Dendritic cell treated with granulocyte-macrophage colony-stimulating factor and Interleukin-4, amounts not matched to agents 40 ng/mL and 50 ng/mL, for 4 days (primary cell): ENCODE results near the gene STK32C.

Experiments used
- H3K27ac Mint-ChIP-seq: one replicate; pipeline ENCODE4 v1.8.0; 2022; ENCODE audit warnings: mild to moderate bottlenecking, mixed read lengths
- H3K27me3 Mint-ChIP-seq: one replicate; pipeline ENCODE4 v1.8.0; 2022; ENCODE audit warnings: mild to moderate bottlenecking, mixed read lengths
- H3K36me3 Mint-ChIP-seq: one replicate; pipeline ENCODE4 v1.8.0; 2022; ENCODE audit warnings: low read depth, mixed read lengths
- H3K4me1 Mint-ChIP-seq: one replicate; pipeline ENCODE4 v1.8.0; 2022; ENCODE audit warnings: low read depth, mixed read lengths
- H3K4me3 Mint-ChIP-seq: one replicate; pipeline ENCODE4 v1.8.0; 2022; ENCODE audit warnings: mild to moderate bottlenecking, moderate library complexity, mixed read lengths
- H3K9me3 Mint-ChIP-seq: one replicate; pipeline ENCODE4 v1.8.0; 2022; ENCODE audit warnings: mixed read lengths
- intact Hi-C: fragments of 100-400 bp; cut with micrococcal nuclease; formaldehyde crosslinking; loops from one replicate; pipeline ENCODE4 v1.15.0; 2022

STK32C gene

DNA sequence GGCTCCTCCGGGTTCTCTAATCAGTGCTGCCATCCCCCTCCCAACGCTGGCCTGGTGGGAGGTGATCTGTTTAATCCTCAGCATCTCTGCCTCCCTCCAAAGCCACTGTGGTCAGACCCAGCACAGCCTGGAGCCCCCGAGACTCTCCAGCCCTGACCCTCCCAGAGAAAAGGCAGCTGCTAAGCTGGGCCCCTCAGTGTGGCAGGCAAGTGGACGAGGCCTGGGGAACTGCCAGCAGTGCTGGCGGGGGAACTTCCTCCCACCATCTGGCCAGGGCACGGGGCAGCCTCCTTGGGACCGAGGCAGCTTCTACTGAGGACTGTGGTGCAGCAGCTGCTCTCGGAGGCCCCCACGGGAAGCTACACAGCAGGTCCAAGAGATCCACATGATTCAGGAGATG lies 69.9 kb downstream of the STK32C start:
- Mint-ChIP-seq H3K27ac (no peak overlapping the region), H3K4me1 (no peaks in the 10 kb centered on the region), H3K9me3 (no peaks in the 10 kb centered on the region), H3K4me3 (no peak overlapping the region), H3K36me3 (peaks cover 48% of the 10 kb centered on the region), H3K27me3 (peaks cover 8% of the 10 kb centered on the region)
- intact Hi-C loops = no loop called here

DNA sequence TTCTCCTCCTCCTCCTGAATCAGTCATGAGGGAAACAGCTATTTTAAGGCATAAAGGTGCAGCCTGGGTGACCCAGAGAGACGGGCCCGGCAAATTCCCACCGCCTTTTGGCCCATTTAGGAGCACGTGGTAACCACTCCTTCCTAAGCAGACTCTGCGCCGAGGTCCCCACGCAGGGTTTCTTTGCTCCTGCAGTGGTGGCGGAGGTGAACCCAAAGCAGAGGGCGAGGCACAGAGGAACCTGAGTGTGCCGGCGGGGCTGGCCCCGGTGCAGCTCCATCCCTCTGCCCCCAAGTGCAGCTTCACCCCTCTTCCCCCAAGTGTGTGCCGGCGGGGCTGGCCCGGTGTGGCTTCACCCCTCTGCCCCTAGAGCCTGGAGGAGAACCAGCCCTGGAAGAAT lies 70.4 kb downstream of the STK32C start:
- Mint-ChIP-seq H3K27ac (no peak overlapping the region), H3K36me3 (peaks cover 45% of the 10 kb centered on the region), H3K4me3 (no peak overlapping the region), H3K27me3 (peaks cover 8% of the 10 kb centered on the region), H3K4me1 (no peaks in the 10 kb centered on the region), H3K9me3 (no peaks in the 10 kb centered on the region)
- intact Hi-C loops = no loop called here

DNA sequence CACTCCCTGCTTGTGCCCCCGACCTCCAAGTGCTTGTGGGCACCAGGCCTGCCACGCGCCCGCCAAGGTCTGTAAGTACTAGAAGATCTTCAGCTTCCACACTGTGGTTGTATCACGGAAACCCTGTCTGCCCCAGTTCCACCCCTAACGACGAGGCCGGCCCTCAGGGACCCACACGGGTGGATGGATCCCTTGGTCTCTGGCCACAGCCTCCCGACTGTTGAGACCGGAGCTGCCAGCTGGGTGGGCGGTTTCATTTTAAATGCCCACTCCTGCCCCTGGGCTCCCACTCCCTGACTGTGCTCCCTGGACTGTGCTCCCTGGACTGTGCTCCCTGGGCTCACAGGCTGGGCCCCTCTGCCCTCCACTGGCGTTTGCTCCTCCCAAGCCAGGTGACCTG lies 70.9 kb downstream of the STK32C start:
- Mint-ChIP-seq H3K4me1 (no peaks in the 10 kb centered on the region), H3K27me3 (peaks cover 8% of the 10 kb centered on the region), H3K4me3 (no peak overlapping the region), H3K9me3 (no peaks in the 10 kb centered on the region), H3K27ac (no peak overlapping the region), H3K36me3 (peaks cover 40% of the 10 kb centered on the region)
- intact Hi-C loops = no loop called here

DNA sequence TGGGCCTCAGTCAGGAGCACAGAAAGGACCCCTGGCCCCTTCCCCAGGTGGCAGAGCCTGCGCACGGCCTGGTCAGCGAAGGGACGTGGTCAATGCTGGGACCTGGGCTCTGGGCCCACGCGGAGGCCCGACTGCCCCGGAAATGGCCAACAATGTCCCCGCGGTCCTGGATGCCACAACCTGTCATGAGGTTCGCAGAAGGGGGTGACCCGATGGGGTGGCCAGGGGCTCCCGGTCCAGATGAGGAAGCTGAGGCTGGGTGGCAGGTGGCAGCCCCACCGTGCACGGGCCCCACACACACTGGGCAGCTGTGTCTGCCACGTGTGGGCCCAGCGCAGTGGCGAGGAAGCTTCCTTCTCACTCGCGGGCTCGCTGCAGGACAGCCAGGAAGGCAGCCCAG lies 71.6 kb downstream of the STK32C start:
- intact Hi-C loops = no loop called here
- H3K36me3 Mint-ChIP-seq = peaks cover 32% of the 10 kb centered on the region

DNA sequence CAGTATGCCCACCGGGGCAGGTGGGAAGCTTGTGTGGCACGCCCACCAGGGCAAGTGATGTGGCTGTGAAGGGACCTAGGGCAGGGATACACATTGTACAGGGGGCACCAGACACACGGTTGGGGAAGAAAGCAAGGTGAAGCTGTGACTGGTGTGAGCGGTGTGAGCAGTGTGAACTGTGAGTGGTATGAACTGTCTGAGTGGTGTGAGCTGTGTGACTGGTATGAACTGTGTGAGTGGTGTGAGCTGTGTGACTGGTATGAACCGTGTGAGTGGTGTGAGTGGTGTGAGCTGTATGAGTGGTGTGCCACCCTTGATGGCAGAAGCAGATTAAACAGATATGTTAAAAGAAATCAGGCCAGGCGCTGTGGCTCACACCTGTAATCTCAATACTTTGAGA lies 72.9 kb downstream of the STK32C start:
- Mint-ChIP-seq H3K4me1 (no peaks in the 10 kb centered on the region), H3K27me3 (peaks cover 8% of the 10 kb centered on the region), H3K27ac (no peak overlapping the region), H3K36me3 (peaks cover 19% of the 10 kb centered on the region), H3K4me3 (no peak overlapping the region), H3K9me3 (no peaks in the 10 kb centered on the region)
- intact Hi-C loops = loop anchor here (5.0 kb wide), 1 partner anchor 72 kb away; the partner anchor contains the start of gene STK32C

More for the DNA sequence above, 71.6 kb downstream of the STK32C start:
- Mint-ChIP-seq H3K27me3 (peaks cover 8% of the 10 kb centered on the region), H3K4me3 (no peak overlapping the region), H3K4me1 (no peaks in the 10 kb centered on the region), H3K27ac (no peak overlapping the region), H3K9me3 (no peaks in the 10 kb centered on the region)

DNA sequence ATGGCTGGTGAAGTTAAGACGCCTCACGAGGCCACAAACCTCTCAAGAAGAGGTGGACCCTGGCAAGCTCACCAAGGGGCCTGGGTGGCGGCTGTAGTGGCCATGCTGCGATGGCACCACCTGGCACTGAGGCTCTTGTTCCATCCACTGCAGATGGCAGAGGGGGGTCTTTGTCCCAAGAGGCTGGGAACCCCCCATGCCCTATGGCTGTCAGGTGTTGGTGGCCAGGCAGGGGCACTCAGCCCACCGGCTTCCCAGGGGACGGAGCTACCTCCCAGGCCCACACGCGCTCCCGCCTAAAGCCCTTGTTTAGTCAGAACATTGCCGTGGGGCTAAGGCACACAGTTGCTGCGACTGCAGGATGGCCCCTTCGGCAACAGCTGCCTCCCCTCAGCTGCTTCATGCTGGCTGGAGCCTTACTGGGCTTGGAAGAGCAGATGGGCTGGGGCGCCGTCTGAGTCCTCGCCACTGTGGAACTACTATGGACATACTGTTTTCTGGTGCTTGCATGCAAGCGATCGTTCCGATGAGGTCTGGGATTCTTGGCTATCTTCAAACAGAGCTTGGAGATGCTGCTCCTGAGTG lies 74.2 kb downstream of the STK32C start:
- H3K4me3 Mint-ChIP-seq = no peak overlapping the region
- H3K4me1 Mint-ChIP-seq = no peaks in the 10 kb centered on the region
- peaks cover 5% of the 10 kb centered on the region for H3K27me3 Mint-ChIP-seq
- no peak overlapping the region for H3K27ac Mint-ChIP-seq
- H3K9me3 Mint-ChIP-seq = no peaks in the 10 kb centered on the region
- H3K36me3 Mint-ChIP-seq = peaks cover 18% of the 10 kb centered on the region
- intact Hi-C loops = loop anchor here (2.0 to 5.0 kb wide), 2 partner anchors 74 to 97 kb away; partner anchors contain the start of gene STK32C

DNA sequence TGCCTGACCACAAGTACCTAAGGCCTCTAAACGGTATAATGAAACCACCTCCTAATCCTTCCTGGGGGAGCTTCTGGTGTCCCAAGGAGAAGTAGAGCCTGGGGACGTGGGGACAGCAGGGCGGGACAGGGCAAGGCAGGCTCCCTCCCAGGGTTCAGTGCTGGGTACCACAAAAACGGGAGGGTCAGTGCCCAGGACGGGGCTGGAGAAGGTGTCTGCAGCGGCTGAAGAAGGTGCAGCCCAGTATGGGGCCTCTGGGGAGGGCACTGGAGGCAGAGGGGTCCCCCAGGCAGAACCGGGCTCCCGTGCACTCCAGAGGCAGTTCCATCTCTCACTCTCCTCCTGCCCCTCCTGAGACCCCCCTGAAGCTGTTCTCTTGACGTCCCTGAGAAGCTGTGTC lies 74.8 kb downstream of the STK32C start:
- no peaks in the 10 kb centered on the region for H3K4me1 Mint-ChIP-seq
- H3K9me3 Mint-ChIP-seq = no peaks in the 10 kb centered on the region
- H3K27me3 Mint-ChIP-seq = no peaks in the 10 kb centered on the region
- intact Hi-C loops = loop anchor here (2.0 to 5.0 kb wide), 2 partner anchors 74 to 98 kb away; partner anchors contain the start of gene STK32C
- no peak overlapping the region for H3K27ac Mint-ChIP-seq
- H3K4me3 Mint-ChIP-seq = no peak overlapping the region
- H3K36me3 Mint-ChIP-seq = peaks cover 16% of the 10 kb centered on the region

DNA sequence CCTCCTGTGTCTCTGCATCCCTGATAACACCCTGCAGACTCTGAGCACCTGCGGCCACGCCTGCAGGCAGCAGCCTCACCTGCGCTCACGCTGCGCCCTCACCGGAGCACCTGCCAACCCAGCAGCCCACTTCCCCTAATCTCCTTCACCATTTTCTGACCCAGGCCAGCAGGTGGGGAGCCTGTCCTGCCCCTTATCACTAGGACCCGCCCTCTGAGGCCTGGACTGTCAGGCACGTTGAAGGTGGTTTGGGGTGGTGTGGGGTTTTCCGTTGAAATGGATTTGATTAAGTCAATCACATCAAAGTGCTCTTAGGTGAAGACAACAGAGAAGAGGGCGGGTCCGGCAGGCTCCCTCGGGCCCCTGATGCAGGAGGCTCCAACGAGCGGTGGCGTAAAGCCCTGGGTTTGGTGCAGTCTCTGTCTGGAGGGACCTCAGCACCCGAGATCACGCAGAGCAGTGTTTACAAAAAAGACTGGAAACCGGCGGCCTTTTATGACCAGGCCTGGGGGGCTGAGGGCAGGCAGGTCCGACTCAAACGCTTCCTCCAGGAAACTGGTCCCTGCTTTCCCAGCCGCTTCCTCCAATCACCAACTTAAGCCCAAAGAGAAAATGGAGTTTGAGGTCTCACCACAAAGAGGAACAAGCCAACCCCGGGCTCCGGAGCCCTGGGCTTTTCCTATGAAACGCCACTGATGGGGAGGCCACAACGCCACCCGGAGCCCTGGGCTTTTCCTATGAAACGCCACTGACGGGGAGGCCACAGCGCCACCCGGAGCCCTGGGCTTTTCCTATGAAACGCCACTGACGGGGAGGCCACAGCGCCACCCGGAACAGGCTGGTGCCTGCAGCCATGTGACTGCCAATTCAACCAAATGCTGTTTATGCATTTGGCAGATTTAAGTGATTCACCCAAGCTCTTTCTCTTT lies 75.5 kb downstream of the STK32C start:
- H3K4me1 Mint-ChIP-seq = no peaks in the 10 kb centered on the region
- H3K4me3 Mint-ChIP-seq = peak overlapping the region; percentile 11
- no peaks in the 10 kb centered on the region for H3K27me3 Mint-ChIP-seq
- intact Hi-C loops = loop anchor here (2.0 to 5.0 kb wide), 2 partner anchors 75 to 99 kb away; partner anchors contain the start of gene STK32C
- no peak overlapping the region for H3K27ac Mint-ChIP-seq
- H3K9me3 Mint-ChIP-seq = no peaks in the 10 kb centered on the region
- H3K36me3 Mint-ChIP-seq = peaks cover 23% of the 10 kb centered on the region

DNA sequence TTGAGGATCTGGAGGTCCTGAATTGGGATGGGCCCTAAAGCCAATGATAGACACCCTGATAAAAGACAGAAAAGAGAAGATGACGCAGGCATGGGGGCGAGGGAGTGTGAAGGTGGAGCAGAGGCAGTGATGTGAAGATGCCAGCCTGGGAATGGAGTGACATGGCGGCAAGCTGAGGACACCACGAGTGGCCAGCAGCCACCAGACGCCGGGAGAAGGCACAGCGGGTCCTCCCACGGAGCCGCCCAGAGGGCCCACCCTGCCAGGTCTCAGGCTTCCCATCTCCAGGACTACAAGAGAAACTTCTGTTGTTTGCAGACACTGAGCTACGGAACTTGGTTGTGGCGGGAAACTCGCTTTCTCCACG lies 76.1 kb downstream of the STK32C start:
- Mint-ChIP-seq H3K4me1 (no peaks in the 10 kb centered on the region), H3K27me3 (no peaks in the 10 kb centered on the region), H3K9me3 (no peaks in the 10 kb centered on the region), H3K4me3 (no peak overlapping the region), H3K36me3 (peaks cover 29% of the 10 kb centered on the region), H3K27ac (no peak overlapping the region)
- intact Hi-C loops = loop anchor here (2.0 to 5.0 kb wide), 2 partner anchors 76 to 99 kb away; partner anchors contain the start of gene STK32C

DNA sequence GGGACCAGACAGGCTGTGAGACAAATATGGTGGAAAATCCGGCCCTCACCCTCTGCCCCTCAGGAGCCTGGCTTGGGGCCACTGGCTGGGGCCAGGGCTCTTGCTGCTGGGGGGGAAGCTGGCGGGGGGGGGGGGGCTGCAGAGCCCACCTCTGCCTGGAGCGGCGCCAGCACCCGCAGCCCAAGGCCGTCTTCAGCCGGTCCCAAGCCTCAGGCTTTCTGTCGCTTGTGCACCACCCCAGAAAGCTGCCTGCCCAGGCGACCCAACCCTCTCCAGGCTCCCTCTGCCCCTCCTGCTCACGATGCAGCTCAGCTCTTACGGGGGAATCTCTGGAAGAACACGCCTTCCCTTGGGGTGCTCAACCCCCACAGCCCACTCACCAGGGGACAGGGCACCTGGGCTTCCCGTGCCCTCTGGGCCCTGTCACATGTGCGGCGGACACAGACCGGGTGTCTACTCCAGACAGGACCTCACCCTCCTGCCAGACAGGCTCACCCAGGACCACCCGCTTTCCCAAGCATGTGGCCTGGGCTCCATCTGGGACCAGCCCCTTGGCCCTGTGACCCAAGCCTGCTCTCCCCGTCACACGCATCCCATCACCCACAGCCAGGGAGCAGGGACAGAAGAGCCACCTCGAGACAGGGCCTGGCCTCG lies 77.1 kb downstream of the STK32C start:
- H3K9me3 Mint-ChIP-seq = no peaks in the 10 kb centered on the region
- no peaks in the 10 kb centered on the region for H3K4me1 Mint-ChIP-seq
- no peak overlapping the region for H3K27ac Mint-ChIP-seq
- no peaks in the 10 kb centered on the region for H3K27me3 Mint-ChIP-seq
- peak overlapping the region; percentile 56 for H3K4me3 Mint-ChIP-seq
- intact Hi-C loops = loop anchor here (5.0 kb wide), 1 partner anchor 77 kb away; the partner anchor contains the start of gene STK32C
- H3K36me3 Mint-ChIP-seq = peaks cover 32% of the 10 kb centered on the region

DNA sequence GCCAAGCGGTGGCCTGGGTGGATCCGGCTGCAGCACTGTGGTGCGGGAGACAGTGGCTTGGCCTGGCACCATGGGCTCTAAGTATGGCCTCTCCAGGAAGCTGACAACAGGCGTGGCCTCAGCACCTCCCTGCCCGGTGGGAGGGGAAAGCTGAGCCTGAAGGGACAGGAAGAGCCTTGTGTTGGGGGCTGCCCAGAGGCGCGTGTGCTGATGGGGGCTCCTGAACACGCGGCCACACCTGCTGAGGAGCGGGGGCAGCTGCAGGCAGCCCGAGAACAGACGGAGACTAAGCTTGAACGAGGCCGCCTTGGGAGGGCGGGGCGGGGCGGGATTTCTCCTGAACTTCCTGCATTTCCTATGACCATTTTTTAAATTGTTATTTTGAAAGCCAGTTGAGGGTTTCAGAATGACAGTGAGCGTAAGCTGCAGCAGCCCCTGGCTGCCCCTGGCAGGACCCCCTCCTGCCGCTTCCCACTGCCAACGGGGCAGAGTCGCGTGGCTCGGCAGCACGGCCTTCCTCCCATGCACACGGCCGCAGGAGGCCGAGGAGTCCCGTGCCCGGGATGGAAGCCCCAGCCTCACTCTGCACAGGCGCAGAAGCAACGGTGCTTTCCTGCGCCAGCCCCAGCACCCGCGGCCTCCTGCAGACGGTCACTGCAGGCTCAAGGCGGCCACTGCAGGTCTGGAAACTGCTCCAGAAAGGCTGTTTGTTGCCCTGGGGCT lies 77.8 kb downstream of the STK32C start:
- no peaks in the 10 kb centered on the region for H3K9me3 Mint-ChIP-seq
- H3K27me3 Mint-ChIP-seq = no peaks in the 10 kb centered on the region
- no peaks in the 10 kb centered on the region for H3K4me1 Mint-ChIP-seq
- H3K36me3 Mint-ChIP-seq = peaks cover 39% of the 10 kb centered on the region
- peak overlapping the region; percentile 60 for H3K4me3 Mint-ChIP-seq
- H3K27ac Mint-ChIP-seq = no peak overlapping the region
- intact Hi-C loops = loop anchor here (5.0 to 10.0 kb wide), 2 partner anchors 77 to 405 kb away; partner anchors contain the start of gene STK32C

DNA sequence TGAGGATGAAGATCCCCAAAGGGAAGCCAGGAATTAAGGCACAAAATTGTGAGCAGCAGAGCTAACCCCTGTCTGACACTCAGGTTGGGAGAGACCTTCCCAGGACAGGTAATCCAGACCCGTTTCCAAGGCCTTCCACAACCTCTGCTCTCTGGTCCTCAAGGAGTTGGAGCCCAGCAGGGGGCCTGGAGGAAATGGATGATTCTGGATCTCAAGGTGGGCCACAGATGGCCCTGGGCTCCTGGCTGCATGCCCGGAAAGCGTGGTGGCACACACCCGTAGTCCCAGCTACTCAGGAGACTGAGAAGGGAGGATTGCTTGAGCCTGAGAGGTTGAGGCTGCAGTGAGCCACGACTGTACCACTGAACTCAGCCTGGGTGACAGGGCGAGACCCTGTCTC lies 78.7 kb downstream of the STK32C start:
- Mint-ChIP-seq H3K4me3 (no peak overlapping the region), H3K4me1 (no peaks in the 10 kb centered on the region), H3K27me3 (no peaks in the 10 kb centered on the region), H3K36me3 (peaks cover 48% of the 10 kb centered on the region), H3K9me3 (no peaks in the 10 kb centered on the region), H3K27ac (no peak overlapping the region)
- intact Hi-C loops = loop anchor here (10.0 kb wide), 1 partner anchor 406 kb away; no protein-coding TSS in a partner anchor

DNA sequence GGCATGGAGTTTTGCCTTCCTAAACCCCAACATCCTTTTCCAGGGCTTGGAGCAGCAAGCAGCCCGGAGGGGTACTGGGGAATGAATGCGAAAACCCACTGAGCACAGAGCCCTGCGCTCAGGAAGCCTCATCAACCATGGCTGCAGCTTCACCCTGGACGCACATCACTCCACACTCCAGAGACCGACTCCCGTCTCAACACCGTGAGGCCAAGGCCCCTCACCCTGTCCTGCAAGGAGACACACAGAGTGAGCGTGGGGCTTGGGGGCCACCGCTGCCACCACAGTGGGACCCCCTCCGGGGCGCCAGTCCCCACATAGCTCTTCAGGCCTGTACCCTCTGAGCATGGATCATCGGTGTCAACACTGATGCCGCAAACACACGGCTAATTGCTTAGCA lies 79.1 kb downstream of the STK32C start:
- intact Hi-C loops = loop anchor here (10.0 kb wide), 1 partner anchor 406 kb away; no protein-coding TSS in a partner anchor
- H3K4me1 Mint-ChIP-seq = no peaks in the 10 kb centered on the region
- H3K36me3 Mint-ChIP-seq = peaks cover 53% of the 10 kb centered on the region
- H3K27ac Mint-ChIP-seq = no peak overlapping the region
- H3K4me3 Mint-ChIP-seq = no peak overlapping the region
- H3K27me3 Mint-ChIP-seq = no peaks in the 10 kb centered on the region
- no peaks in the 10 kb centered on the region for H3K9me3 Mint-ChIP-seq
